IMR-90 (cell line): ENCODE data around the gene FOXQ1. TPM values are rescaled to one million over a fixed set of nuclear protein-coding genes. Genes with fewer than 3 reads are reported as not detected.

ENCODE experiments used
- ATAC-seq: fragments of 200-7000 bp; cut with Tn5 transposase; 2 replicates; pipeline ENCODE4 v1.9.1; 2020; ENCODE audit warnings: low read depth, mild to moderate bottlenecking, moderate library complexity
- BruUV-seq: library from RNA; stranded (reverse); fragments of 400-500 nt; replicated peaks from 2 replicates; lab custom pipeline; 2021; lab: Mats Ljungman, UMichigan
- CTCF ChIA-PET: fragments of 300-600 bp; formaldehyde crosslinking; extraction: SDS; loops from one replicate; lab custom pipeline; 2021; ENCODE audit warnings: antibody characterized with exemption; lab: Yijun Ruan, JAX
- POLR2A ChIA-PET: fragments of 300-600 bp; sonication (Branson Sonifier 250); formaldehyde crosslinking; loops from one replicate; lab custom pipeline; 2022; ENCODE audit warnings: antibody characterized with exemption; ENCODE audit not compliant: unreplicated experiment; lab: Charles Lee
- DNase-seq: peaks from one replicate; pipeline ENCODE4 v3.0.0; 2013
- H2AFZ ChIP-seq: replicated peaks from 2 replicates; pipeline ENCODE3; 2013; ENCODE audit warnings: low read length, mild to moderate bottlenecking; ENCODE audit not compliant: poor library complexity
- H2AK5ac ChIP-seq: 2 replicates; pipeline ENCODE4 v1.6.1; 2013; ENCODE audit warnings: low read depth, low read length, inconsistent platforms
- H2AK9ac ChIP-seq: replicated peaks from 2 replicates; pipeline ENCODE3; 2013; ENCODE audit warnings: mild to moderate bottlenecking, low read depth, low read length, moderate library complexity; ENCODE audit not compliant: poor library complexity
- H2BK120ac ChIP-seq: 2 replicates; pipeline ENCODE4 v1.6.1; 2013; ENCODE audit warnings: low read depth, low read length, inconsistent platforms
- H2BK15ac ChIP-seq: 3 replicates; pipeline ENCODE4 v1.6.1; 2013; ENCODE audit warnings: low read depth, low read length, inconsistent platforms
- H2BK20ac ChIP-seq: 2 replicates; pipeline ENCODE4 v1.6.1; 2013; ENCODE audit warnings: low read depth, mild to moderate bottlenecking, inconsistent platforms, low read length, moderate library complexity
- H2BK5ac ChIP-seq: 2 replicates; pipeline ENCODE4 v1.6.1; 2013; ENCODE audit warnings: mild to moderate bottlenecking, low read depth, low read length, inconsistent platforms; ENCODE audit not compliant: poor library complexity, severe bottlenecking
- H3K14ac ChIP-seq: replicated peaks from 2 replicates; pipeline ENCODE4 v1.6.1; 2013; ENCODE audit warnings: low read depth, low read length, inconsistent platforms
- H3K18ac ChIP-seq: 2 replicates; pipeline ENCODE4 v1.6.1; 2013; ENCODE audit warnings: low read depth, low read length, control low read depth
- H3K23ac ChIP-seq: 2 replicates; pipeline ENCODE4 v1.6.1; 2013; ENCODE audit warnings: low read depth, low read length, inconsistent platforms
- H3K27ac ChIP-seq: 2 replicates; pipeline ENCODE4 v1.5.1; 2013; ENCODE audit warnings: mild to moderate bottlenecking, control low read depth, low read length; ENCODE audit not compliant: insufficient read depth
- H3K27me3 ChIP-seq: 2 replicates; pipeline ENCODE4 v1.6.1; 2013; ENCODE audit warnings: low read length; ENCODE audit not compliant: control insufficient read depth, insufficient read depth
- H3K36me3 ChIP-seq: 2 replicates; pipeline ENCODE4 v1.6.1; 2013; ENCODE audit warnings: low read length, mixed read lengths; ENCODE audit not compliant: control insufficient read depth, insufficient read depth
- H3K4ac ChIP-seq: 2 replicates; pipeline ENCODE4 v1.6.1; 2013; ENCODE audit warnings: low read depth, low read length, inconsistent platforms
- H3K4me1 ChIP-seq: 2 replicates; pipeline ENCODE4 v1.6.1; 2013; ENCODE audit warnings: low read length, mixed read lengths; ENCODE audit not compliant: control insufficient read depth, insufficient read depth
- H3K4me2 ChIP-seq: 2 replicates; pipeline ENCODE4 v1.6.1; 2013; ENCODE audit warnings: low read depth, mild to moderate bottlenecking, control low read depth, low read length, moderate library complexity
- H3K4me3 ChIP-seq: 2 replicates; pipeline ENCODE4 v1.5.1; 2013; ENCODE audit warnings: low read depth, mild to moderate bottlenecking, control low read depth, low read length, moderate library complexity; ENCODE audit not compliant: insufficient read depth
- H3K56ac ChIP-seq: 2 replicates; pipeline ENCODE4 v1.6.1; 2013; ENCODE audit warnings: low read length, inconsistent platforms; ENCODE audit not compliant: insufficient read depth; ENCODE audit errors: extremely low read depth
- H3K79me1 ChIP-seq, 2 experiments: 2 replicates each; pipeline ENCODE4 v1.6.1; 2013; ENCODE audit warnings: low read length in 2 of 2, inconsistent platforms in 1 of 2, low read depth in 1 of 2
- H3K9ac ChIP-seq: 2 replicates; pipeline ENCODE4 v1.6.1; 2013; ENCODE audit warnings: low read depth, low read length, control low read depth
- H3K9me1 ChIP-seq: 2 replicates; pipeline ENCODE4 v1.6.1; 2013; ENCODE audit warnings: low read length, inconsistent platforms; ENCODE audit not compliant: insufficient read depth
- H3K9me3 ChIP-seq: 2 replicates; pipeline ENCODE4 v1.6.1; 2013; ENCODE audit warnings: low read length; ENCODE audit not compliant: control insufficient read depth, insufficient read depth
- H4K20me1 ChIP-seq: 2 replicates; pipeline ENCODE4 v1.6.1; 2013; ENCODE audit warnings: low read length, inconsistent platforms; ENCODE audit not compliant: insufficient read depth
- H4K5ac ChIP-seq: 2 replicates; pipeline ENCODE4 v1.6.1; 2013; ENCODE audit warnings: mild to moderate bottlenecking, low read depth, low read length, control low read depth
- H4K8ac ChIP-seq, 2 experiments: 2 replicates each; pipeline ENCODE4 v1.6.1; 2013; ENCODE audit warnings: low read depth in 2 of 2, low read length in 2 of 2, control low read depth in 1 of 2, inconsistent platforms in 1 of 2
- H4K91ac ChIP-seq: 2 replicates; pipeline ENCODE4 v1.6.1; 2013; ENCODE audit warnings: low read depth, low read length, inconsistent platforms; ENCODE audit not compliant: insufficient read depth
- BHLHE40 ChIP-seq: fragments of 150-350 bp; IDR thresholded peaks from 2 replicates; pipeline ENCODE4 v1.6.1; 2016; ENCODE audit warnings: mild to moderate bottlenecking, low read depth, low read length
- CEBPB ChIP-seq: IDR thresholded peaks from 2 replicates; pipeline ENCODE4 v1.6.1; 2012; ENCODE audit warnings: low read depth, low read length, improper control_type of control experiment
- CHD1 ChIP-seq: IDR thresholded peaks from 2 replicates; pipeline ENCODE4 v1.6.1; 2012; ENCODE audit warnings: low read depth, low read length, improper control_type of control experiment
- FOS ChIP-seq: fragments of 150-350 bp; IDR thresholded peaks from 2 replicates; pipeline ENCODE4 v1.6.1; 2016; ENCODE audit warnings: low read depth, low read length
- MAFK ChIP-seq: IDR thresholded peaks from 2 replicates; pipeline ENCODE4 v1.6.1; 2012; ENCODE audit warnings: low read depth, low read length, improper control_type of control experiment
- MAZ ChIP-seq: IDR thresholded peaks from 2 replicates; pipeline ENCODE4 v1.6.1; 2012; ENCODE audit warnings: low read depth, mild to moderate bottlenecking, low read length, improper control_type of control experiment, moderate library complexity, borderline replicate concordance
- MXI1 ChIP-seq: IDR thresholded peaks from 2 replicates; pipeline ENCODE4 v1.6.1; 2012; ENCODE audit warnings: low read depth, mild to moderate bottlenecking, low read length, moderate library complexity, borderline replicate concordance
- NFE2L2 ChIP-seq: fragments of 150-350 bp; IDR thresholded peaks from 2 replicates; pipeline ENCODE4 v1.6.1; 2016; ENCODE audit warnings: low read depth, mild to moderate bottlenecking, low read length
- POLR2A ChIP-seq: IDR thresholded peaks from 2 replicates; pipeline ENCODE4 v1.6.1; 2012; ENCODE audit warnings: mild to moderate bottlenecking, low read depth, low read length
- RAD21 ChIP-seq: IDR thresholded peaks from 2 replicates; pipeline ENCODE4 v1.6.1; 2012; ENCODE audit warnings: low read length, improper control_type of control experiment
- RCOR1 ChIP-seq: IDR thresholded peaks from 2 replicates; pipeline ENCODE4 v1.6.1; 2012; ENCODE audit warnings: mild to moderate bottlenecking, low read length, improper control_type of control experiment; ENCODE audit not compliant: insufficient replicate concordance
- RFX5 ChIP-seq: IDR thresholded peaks from 2 replicates; pipeline ENCODE4 v1.8.0; 2012; ENCODE audit warnings: low read depth, mild to moderate bottlenecking, low read length, moderate library complexity
- SMC3 ChIP-seq: fragments of 150-350 bp; IDR thresholded peaks from 2 replicates; pipeline ENCODE4 v1.6.1; 2016; ENCODE audit warnings: low read depth, mild to moderate bottlenecking, antibody characterized with exemption, low read length, moderate library complexity
- WGBS, 2 experiments: methylation state at CpG; one replicate each; pipeline versions ENCODE4 v1.1.5 to v1.1.7; 2013; ENCODE audit warnings: missing lambda C conversion rate in 2 of 2; ENCODE audit not compliant: insufficient read length in 1 of 2; ENCODE audit errors: extremely low coverage in 2 of 2; 5-methylcytosine and 5-hydroxymethylcytosine counted together
- dilution Hi-C: fragments of 300-500 bp; cut with HindIII; formaldehyde crosslinking; loops from one replicate; pipeline ENCODE4 v1.14.3; 2018; ENCODE audit warnings: low sequenced_read_pairs; ENCODE audit not compliant: unreplicated experiment
- in situ Hi-C: fragments of 300-500 bp; cut with MboI; formaldehyde crosslinking; loops from 3 replicates; pipeline ENCODE4 v1.14.3; 2019; ENCODE audit warnings: low sequenced_read_pairs, inconsistent platforms, mixed read lengths
- intact Hi-C: fragments of 100-400 bp; cut with micrococcal nuclease; formaldehyde crosslinking; loops from 2 replicates; pipeline ENCODE4 v1.10.0; 2022
- polyA plus RNA-seq, 3 experiments: library from polyadenylated mRNA; depleted of rRNA; stranded (reverse); fragments of >200 nt; gene quantifications; 2 replicates each; pipeline ENCODE4 v1.2.3, GENCODE V29; 2012; ENCODE audit warnings: low replicate concordance in 1 of 3
- total RNA-seq: library from RNA; depleted of rRNA; stranded (reverse); fragments of >200 nt; gene quantifications from 2 replicates; pipeline ENCODE4 v1.2.3, GENCODE V29; 2012
- TF ChIP-seq, protein P1 (sequence below): fragments of 150-350 bp; IDR thresholded peaks from 2 replicates; pipeline ENCODE4 v1.6.1; 2017; ENCODE audit warnings: mild to moderate bottlenecking, antibody characterized with exemption, low read length, low read depth
- TF ChIP-seq, protein P2 (sequence below): conservative IDR thresholded peaks from 2 replicates; pipeline ENCODE4 v1.5.1; 2012; ENCODE audit warnings: mild to moderate bottlenecking, low read depth, low read length, improper control_type of control experiment
- TF ChIP-seq, protein P3 (sequence below): fragments of 150-350 bp; IDR thresholded peaks from 2 replicates; pipeline ENCODE4 v1.6.1; 2016; ENCODE audit warnings: low read depth, mild to moderate bottlenecking, low read length, moderate library complexity, borderline replicate concordance

The FOXQ1 gene
- total and polyA plus RNA-seq, 2 of the 4 experiments (the other 2 are of a cell fraction) = not detected

DNA sequence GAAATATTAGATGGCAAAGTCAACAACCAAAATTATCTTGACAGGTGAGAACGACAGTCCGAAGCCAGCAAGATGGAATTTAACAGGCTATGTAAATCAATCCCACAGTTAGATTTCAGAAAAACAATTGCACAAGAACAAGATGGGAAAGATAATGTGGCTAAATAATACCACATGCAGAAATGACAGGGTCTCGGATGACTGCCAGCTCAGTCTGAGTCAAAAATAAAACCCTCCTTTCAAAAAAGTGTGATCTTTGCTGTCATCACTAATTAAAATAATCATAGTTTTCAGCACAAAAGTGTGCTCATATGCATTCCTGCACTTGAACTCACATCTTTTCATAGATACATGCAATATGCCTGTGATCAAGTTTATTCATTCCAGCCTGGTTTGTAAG, 25.9 kb downstream of the FOXQ1 start:
- H2AK5ac ChIP-seq = no peak overlapping the region
- H3K4me2 ChIP-seq = no peak overlapping the region
- no peak overlapping the region for H3K27ac ChIP-seq
- BruUV-seq = no TSS peak
- no peak overlapping the region for H2BK5ac ChIP-seq
- H3K79me1 ChIP-seq = no peaks in the 10 kb centered on the region
- TF ChIP-seq POLR2A = no peak
- TF ChIP-seq, protein P1, sequence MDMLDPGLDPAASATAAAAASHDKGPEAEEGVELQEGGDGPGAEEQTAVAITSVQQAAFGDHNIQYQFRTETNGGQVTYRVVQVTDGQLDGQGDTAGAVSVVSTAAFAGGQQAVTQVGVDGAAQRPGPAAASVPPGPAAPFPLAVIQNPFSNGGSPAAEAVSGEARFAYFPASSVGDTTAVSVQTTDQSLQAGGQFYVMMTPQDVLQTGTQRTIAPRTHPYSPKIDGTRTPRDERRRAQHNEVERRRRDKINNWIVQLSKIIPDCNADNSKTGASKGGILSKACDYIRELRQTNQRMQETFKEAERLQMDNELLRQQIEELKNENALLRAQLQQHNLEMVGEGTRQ = no peak
- no peak for TF ChIP-seq BHLHE40
- TF ChIP-seq, protein P2, sequence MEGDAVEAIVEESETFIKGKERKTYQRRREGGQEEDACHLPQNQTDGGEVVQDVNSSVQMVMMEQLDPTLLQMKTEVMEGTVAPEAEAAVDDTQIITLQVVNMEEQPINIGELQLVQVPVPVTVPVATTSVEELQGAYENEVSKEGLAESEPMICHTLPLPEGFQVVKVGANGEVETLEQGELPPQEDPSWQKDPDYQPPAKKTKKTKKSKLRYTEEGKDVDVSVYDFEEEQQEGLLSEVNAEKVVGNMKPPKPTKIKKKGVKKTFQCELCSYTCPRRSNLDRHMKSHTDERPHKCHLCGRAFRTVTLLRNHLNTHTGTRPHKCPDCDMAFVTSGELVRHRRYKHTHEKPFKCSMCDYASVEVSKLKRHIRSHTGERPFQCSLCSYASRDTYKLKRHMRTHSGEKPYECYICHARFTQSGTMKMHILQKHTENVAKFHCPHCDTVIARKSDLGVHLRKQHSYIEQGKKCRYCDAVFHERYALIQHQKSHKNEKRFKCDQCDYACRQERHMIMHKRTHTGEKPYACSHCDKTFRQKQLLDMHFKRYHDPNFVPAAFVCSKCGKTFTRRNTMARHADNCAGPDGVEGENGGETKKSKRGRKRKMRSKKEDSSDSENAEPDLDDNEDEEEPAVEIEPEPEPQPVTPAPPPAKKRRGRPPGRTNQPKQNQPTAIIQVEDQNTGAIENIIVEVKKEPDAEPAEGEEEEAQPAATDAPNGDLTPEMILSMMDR = no peak
- no peak for TF ChIP-seq RAD21
- TF ChIP-seq FOS = no peak
- TF ChIP-seq RFX5 = no peak
- TF ChIP-seq MAZ = no peak
- TF ChIP-seq MAFK = no peak
- no peak for TF ChIP-seq CHD1
- TF ChIP-seq RCOR1 = no peak
- TF ChIP-seq, protein P3, sequence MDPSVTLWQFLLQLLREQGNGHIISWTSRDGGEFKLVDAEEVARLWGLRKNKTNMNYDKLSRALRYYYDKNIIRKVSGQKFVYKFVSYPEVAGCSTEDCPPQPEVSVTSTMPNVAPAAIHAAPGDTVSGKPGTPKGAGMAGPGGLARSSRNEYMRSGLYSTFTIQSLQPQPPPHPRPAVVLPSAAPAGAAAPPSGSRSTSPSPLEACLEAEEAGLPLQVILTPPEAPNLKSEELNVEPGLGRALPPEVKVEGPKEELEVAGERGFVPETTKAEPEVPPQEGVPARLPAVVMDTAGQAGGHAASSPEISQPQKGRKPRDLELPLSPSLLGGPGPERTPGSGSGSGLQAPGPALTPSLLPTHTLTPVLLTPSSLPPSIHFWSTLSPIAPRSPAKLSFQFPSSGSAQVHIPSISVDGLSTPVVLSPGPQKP = no peak
- no peak for TF ChIP-seq NFE2L2
- no peak for TF ChIP-seq SMC3
- no peak for TF ChIP-seq MXI1
- no peak for TF ChIP-seq CEBPB
- DNase-seq (no peak), ATAC-seq (no peak)
- no peaks in the 10 kb centered on the region for H3K9me1 ChIP-seq
- in situ Hi-C loops = no loop called here
- H3K4me3 ChIP-seq = no peak overlapping the region
- dilution Hi-C loops = no loop called here
- H3K4ac ChIP-seq = no peak overlapping the region
- no peak overlapping the region for H2BK20ac ChIP-seq
- H3K4me1 ChIP-seq = peaks cover 8% of the 10 kb centered on the region
- no peak overlapping the region for H3K18ac ChIP-seq
- H2BK15ac ChIP-seq = no peak overlapping the region
- H4K20me1 ChIP-seq = no peaks in the 10 kb centered on the region
- H2AK9ac ChIP-seq = no peak overlapping the region
- intact Hi-C loops = no loop called here
- H3K56ac ChIP-seq = no peak overlapping the region
- no peak overlapping the region for H4K91ac ChIP-seq
- no peak overlapping the region for H2AFZ ChIP-seq
- POLR2A ChIA-PET = no interaction called here
- WGBS, 2 experiments = no CpG with 5 or more reads among the region's 3 CpGs
- no peaks in the 10 kb centered on the region for H3K9me3 ChIP-seq
- H3K27me3 ChIP-seq = no peaks in the 10 kb centered on the region
- no peak overlapping the region for H4K5ac ChIP-seq
- no peak overlapping the region for H3K9ac ChIP-seq
- H3K36me3 ChIP-seq = no peaks in the 10 kb centered on the region
- H4K8ac ChIP-seq = no peak overlapping the region
- no peak overlapping the region for H3K14ac ChIP-seq
- CTCF ChIA-PET = no interaction called here
- H3K23ac ChIP-seq = no peak overlapping the region
- no peak overlapping the region for H2BK120ac ChIP-seq
